ENCODE measurements around the gene ARHGAP22. TPM values are rescaled to one million over a fixed set of nuclear protein-coding genes. Genes with fewer than 3 reads are reported as not detected.
A peak's percentile ranks its signal among the peaks of the same experiment; 100 is the strongest.

The ARHGAP22 gene
- total RNA-seq, 3 donors from 2014 or later (not counting 1 experiment from before 2014, with no cell fraction given) = 0.21 to 0.40 TPM; not detected in 1

DNA sequence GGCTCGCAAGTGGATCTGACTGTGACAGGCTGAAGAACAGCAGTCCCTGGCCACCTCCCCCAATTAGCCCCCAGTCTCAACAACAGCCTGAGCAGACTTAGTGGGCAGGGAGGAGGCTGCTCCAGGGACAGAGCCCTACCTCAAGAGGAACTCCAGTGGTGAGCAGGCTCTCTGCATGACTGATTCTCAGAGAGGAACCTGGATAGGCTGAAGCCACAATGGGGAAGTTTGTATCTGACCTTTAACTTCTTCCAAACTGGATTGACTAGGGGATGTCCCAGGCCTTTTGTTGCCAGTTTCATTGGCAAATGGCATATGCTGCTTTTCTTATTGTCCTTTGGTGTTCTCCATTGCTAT lies 93.0 kb downstream of the ARHGAP22 start:
- ATAC-seq = peak in 1 of 3 donors; percentile 30

DNA sequence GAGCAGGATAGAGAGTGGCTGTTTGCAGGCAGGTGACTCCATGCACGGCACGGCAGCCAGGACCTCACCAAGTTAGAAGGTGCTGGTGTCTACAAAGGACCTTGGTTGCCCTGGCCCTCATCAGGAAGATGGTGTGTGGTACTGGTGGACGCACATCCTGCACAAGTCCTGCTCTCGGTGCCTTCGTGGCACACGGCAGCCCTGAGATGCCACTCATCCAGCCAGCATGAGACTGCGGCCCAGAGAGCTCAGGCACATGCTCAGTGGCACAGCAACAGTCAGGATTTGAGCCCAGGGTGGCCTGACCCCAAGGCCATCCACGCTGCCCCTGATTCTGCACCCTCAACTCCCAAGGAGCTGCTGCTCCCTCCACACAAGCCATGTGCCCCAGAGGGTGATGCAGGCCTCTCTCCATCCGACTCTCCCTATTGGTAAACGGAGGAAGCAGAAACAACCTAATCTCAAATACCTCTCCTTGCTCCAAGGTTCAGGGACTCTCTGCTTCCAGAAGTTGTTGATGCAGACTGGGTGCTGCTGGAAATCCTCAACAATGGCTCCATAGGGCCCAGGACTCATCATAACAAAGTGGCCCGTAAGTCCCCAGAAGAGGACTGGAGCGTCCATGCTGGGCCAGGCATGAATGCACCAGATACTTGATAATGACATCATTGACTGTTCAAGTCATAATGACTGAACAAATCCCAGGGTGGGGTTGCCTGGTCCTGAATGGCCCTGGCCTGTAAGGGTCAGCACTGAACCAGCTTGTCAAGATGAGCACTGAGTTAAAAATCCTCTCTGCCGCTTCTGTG lies 93.6 kb downstream of the ARHGAP22 start:
- ATAC-seq = no peak

More for the DNA sequence above, 93.0 kb downstream of the ARHGAP22 start:
- H3K27me3 Mint-ChIP-seq (ENCODE audit: low read depth in 2 of 2) = peaks cover 6 to 24% of the 10 kb centered on the region in 2 donors
- H3K4me1 Mint-ChIP-seq = no peaks in the 10 kb centered on the region
- intact Hi-C loops (cut with micrococcal nuclease) = no loop called here
- peaks cover 4 to 7% of the 10 kb centered on the region in 2 donors for H3K9me3 Mint-ChIP-seq
- peaks cover 22% of the 10 kb centered on the region for H3K36me3 Mint-ChIP-seq
- Histone ChIP-seq H3K4me3 (ENCODE audit: low read length) (no peak overlapping the region), H3K9me3 (ENCODE audit: control insufficient read depth, insufficient read depth, low read length) (no peaks in the 10 kb centered on the region), H3K36me3 (ENCODE audit: control insufficient read depth, insufficient read depth, low read length) (no peaks in the 10 kb centered on the region), H3K4me1 (ENCODE audit: control insufficient read depth, insufficient read depth, low read length) (no peaks in the 10 kb centered on the region), H3K27ac (ENCODE audit: low read length) (no peak overlapping the region), H3K27me3 (ENCODE audit: control insufficient read depth, insufficient read depth, low read length) (no peaks in the 10 kb centered on the region)
- 93% methylated on average over 1 of the region's 1 CpG for WGBS (ENCODE audit: insufficient coverage)
- TF ChIP-seq, protein P1, sequence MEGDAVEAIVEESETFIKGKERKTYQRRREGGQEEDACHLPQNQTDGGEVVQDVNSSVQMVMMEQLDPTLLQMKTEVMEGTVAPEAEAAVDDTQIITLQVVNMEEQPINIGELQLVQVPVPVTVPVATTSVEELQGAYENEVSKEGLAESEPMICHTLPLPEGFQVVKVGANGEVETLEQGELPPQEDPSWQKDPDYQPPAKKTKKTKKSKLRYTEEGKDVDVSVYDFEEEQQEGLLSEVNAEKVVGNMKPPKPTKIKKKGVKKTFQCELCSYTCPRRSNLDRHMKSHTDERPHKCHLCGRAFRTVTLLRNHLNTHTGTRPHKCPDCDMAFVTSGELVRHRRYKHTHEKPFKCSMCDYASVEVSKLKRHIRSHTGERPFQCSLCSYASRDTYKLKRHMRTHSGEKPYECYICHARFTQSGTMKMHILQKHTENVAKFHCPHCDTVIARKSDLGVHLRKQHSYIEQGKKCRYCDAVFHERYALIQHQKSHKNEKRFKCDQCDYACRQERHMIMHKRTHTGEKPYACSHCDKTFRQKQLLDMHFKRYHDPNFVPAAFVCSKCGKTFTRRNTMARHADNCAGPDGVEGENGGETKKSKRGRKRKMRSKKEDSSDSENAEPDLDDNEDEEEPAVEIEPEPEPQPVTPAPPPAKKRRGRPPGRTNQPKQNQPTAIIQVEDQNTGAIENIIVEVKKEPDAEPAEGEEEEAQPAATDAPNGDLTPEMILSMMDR (IDR thresholded peaks at IDR 0.05) = no peak
- DNase-seq = no peak
- H3K4me3 Mint-ChIP-seq = no peak overlapping the region
- no peak overlapping the region for H3K27ac Mint-ChIP-seq

DNA sequence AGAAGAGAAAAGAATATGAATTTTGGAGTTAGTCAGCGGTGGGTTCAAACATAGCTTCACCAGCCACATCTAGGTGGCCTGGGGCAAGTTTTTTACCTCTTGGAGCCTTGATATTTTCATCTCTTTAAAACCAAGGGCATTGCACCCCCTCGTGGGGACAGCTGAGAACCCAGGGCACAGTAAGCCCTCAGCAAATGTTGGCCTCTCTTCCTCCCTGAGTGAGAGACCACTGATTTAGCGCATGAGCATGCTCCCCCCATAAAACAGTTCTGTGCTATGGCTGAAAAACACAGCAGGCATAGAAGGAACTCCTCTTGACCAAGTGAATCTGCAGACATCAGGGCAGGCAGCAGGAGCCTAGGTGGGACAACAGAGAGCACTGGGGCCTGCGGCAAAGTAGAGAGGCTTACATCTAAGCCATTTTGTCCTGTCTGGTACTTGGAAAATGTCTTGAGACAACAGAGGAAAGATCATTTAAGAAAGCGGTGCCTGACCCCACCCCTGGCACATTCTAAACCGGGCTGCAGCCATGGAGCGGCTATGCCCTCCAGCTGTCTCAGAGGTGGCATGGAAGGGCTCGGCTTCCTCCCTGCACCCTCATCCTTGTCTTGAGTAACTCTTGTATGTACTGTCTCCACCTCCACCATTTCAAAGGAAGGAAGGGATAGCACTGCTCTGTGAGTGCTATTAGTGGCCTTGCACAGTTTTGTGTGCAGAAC lies 94.7 kb downstream of the ARHGAP22 start:
- Mint-ChIP-seq H3K4me3 (no peak overlapping the region), H3K27me3 (ENCODE audit: low read depth in 2 of 2) (peaks cover 8 to 15% of the 10 kb centered on the region in 2 donors), H3K4me1 (no peaks in the 10 kb centered on the region), H3K27ac (no peak overlapping the region), H3K36me3 (peaks cover 15% of the 10 kb centered on the region), H3K9me3 (peaks cover 1 to 7% of the 10 kb centered on the region in 2 donors)
- WGBS (ENCODE audit: insufficient coverage) = 85% methylated on average over 8 of the region's 8 CpGs
- Histone ChIP-seq H3K4me1 (ENCODE audit: control insufficient read depth, insufficient read depth, low read length) (no peaks in the 10 kb centered on the region), H3K36me3 (ENCODE audit: control insufficient read depth, insufficient read depth, low read length) (no peaks in the 10 kb centered on the region), H3K4me3 (ENCODE audit: low read length) (no peak overlapping the region), H3K27me3 (ENCODE audit: control insufficient read depth, insufficient read depth, low read length) (no peaks in the 10 kb centered on the region), H3K27ac (ENCODE audit: low read length) (no peak overlapping the region), H3K9me3 (ENCODE audit: control insufficient read depth, insufficient read depth, low read length) (no peaks in the 10 kb centered on the region)
- TF ChIP-seq, protein P1 (IDR thresholded peaks at IDR 0.05) = no peak
- DNase-seq (peak in 1 of 2 donors; percentile 12), ATAC-seq (no peak)
- intact Hi-C loops (cut with micrococcal nuclease) = no loop called here

More for the DNA sequence above, 93.6 kb downstream of the ARHGAP22 start:
- TF ChIP-seq, protein P1 (IDR thresholded peaks at IDR 0.05) = no peak
- Histone ChIP-seq H3K4me1 (ENCODE audit: control insufficient read depth, insufficient read depth, low read length) (no peaks in the 10 kb centered on the region), H3K27me3 (ENCODE audit: control insufficient read depth, insufficient read depth, low read length) (no peaks in the 10 kb centered on the region), H3K27ac (ENCODE audit: low read length) (no peak overlapping the region), H3K36me3 (ENCODE audit: control insufficient read depth, insufficient read depth, low read length) (no peaks in the 10 kb centered on the region), H3K4me3 (ENCODE audit: low read length) (no peak overlapping the region), H3K9me3 (ENCODE audit: control insufficient read depth, insufficient read depth, low read length) (no peaks in the 10 kb centered on the region)
- Mint-ChIP-seq H3K27me3 (ENCODE audit: low read depth in 2 of 2) (peaks cover 5 to 24% of the 10 kb centered on the region in 2 donors), H3K9me3 (peaks cover 4 to 7% of the 10 kb centered on the region in 2 donors), H3K4me3 (no peak overlapping the region), H3K4me1 (no peaks in the 10 kb centered on the region), H3K36me3 (peaks cover 22% of the 10 kb centered on the region), H3K27ac (no peak overlapping the region)
- WGBS (ENCODE audit: insufficient coverage) = 88% methylated on average over 13 of the region's 13 CpGs
- intact Hi-C loops (cut with micrococcal nuclease) = no loop called here
- DNase-seq = no peak
